Testis (tissue), 3 donors: ENCODE data around the gene ORC3. TPM values are rescaled to one million over a fixed set of nuclear protein-coding genes. Genes with fewer than 3 reads are reported as not detected.
"Not testable (repeated sequence)": the region's sequence is repeated elsewhere in the genome, so short reads cannot be mapped to it uniquely, and the experiment has no call there.

Experiments used
- DNase-seq: peaks from one replicate; pipeline ENCODE4 v3.0.0-alpha.2; 2019
- H3K27ac ChIP-seq, 2 donors: fragments of 200-600 bp; sonication (generic); one replicate each; pipeline ENCODE4 v1.5.1; 2019
- H3K27me3 ChIP-seq: fragments of 200-600 bp; sonication (generic); one replicate; pipeline ENCODE4 v1.5.1; 2019
- H3K36me3 ChIP-seq: fragments of 200-600 bp; sonication (generic); one replicate; pipeline ENCODE4 v1.5.1; 2017; ENCODE audit warnings: low read depth; ENCODE audit errors: missing control alignments
- H3K4me1 ChIP-seq: fragments of 200-600 bp; sonication (generic); one replicate; pipeline ENCODE4 v1.5.1; 2019
- H3K4me3 ChIP-seq, 2 donors: fragments of 200-600 bp; sonication (generic); one replicate each; pipeline ENCODE4 v1.5.1; 2017 to 2019
- H3K9me3 ChIP-seq: fragments of 200-600 bp; sonication (generic); one replicate; pipeline ENCODE4 v1.5.1; 2017
- CTCF ChIP-seq, 3 experiments: fragments of 450-650 bp in 2 of 3; fragments of 200-600 bp in 1 of 3; sonication (generic) in 1 of 3; IDR thresholded peaks; one replicate each; pipeline ENCODE4 v1.5.1; 2016 to 2019; ENCODE audit warnings: antibody characterized with exemption in 3 of 3, mild to moderate bottlenecking in 2 of 3, moderate library complexity in 1 of 3
- POLR2A ChIP-seq: fragments of 450-650 bp; IDR thresholded peaks from one replicate; pipeline ENCODE4 v1.6.1; 2017; ENCODE audit warnings: antibody characterized with exemption, mild to moderate bottlenecking, moderate library complexity
- WGBS, 2 donors: methylation state at CpG; one replicate each; pipeline ENCODE4 v1.1.5; 2018; 5-methylcytosine and 5-hydroxymethylcytosine counted together
- intact Hi-C: fragments of 100-400 bp; cut with DNase I; formaldehyde crosslinking; loops from one replicate; pipeline ENCODE4 v1.15.1; 2023; ENCODE audit warnings: low total_unique reads
- polyA plus RNA-seq: library from polyadenylated mRNA; stranded (reverse); fragments of 350-450 nt; fragmentation: Illumina TruSeq; extraction: RNeasy Lipid Tissue Mini Kit (QIAGEN cat#74804); gene quantifications from one replicate; pipeline ENCODE4 v1.2.3, GENCODE V29; 2014; ENCODE audit warnings: low read depth, low replicate concordance; ENCODE audit not compliant: insufficient read depth
- total RNA-seq, 2 donors: library from RNA; depleted of rRNA; stranded (reverse); fragments of >200 nt; gene quantifications; one replicate each; pipeline ENCODE4 v1.2.3, GENCODE V29; 2016

ORC3 gene
- total and polyA plus RNA-seq, 3 donors from 2014 or later, result 38.8 to 50.4 (median 40.5) TPM

- intact Hi-C loops, result no loop called here
- no peaks in the 10 kb centered on the region for H3K27me3 ChIP-seq
- TF ChIP-seq CTCF (IDR thresholded peaks at IDR 0.05), result no peak
- TF ChIP-seq POLR2A, result no peak
- no peak overlapping the region for H3K4me3 ChIP-seq
- DNase-seq, result no peak
- peaks cover 6% of the 10 kb centered on the region for H3K4me1 ChIP-seq
- no peaks in the 10 kb centered on the region for H3K36me3 ChIP-seq
- no peak overlapping the region for H3K27ac ChIP-seq
- 88 to 92% methylated on average over 3 of the region's 3 CpGs for WGBS, 2 donors
- H3K9me3 ChIP-seq, result no peaks in the 10 kb centered on the region
These were observed 116.4 kb downstream of the ORC3 start for GRCh38 chr6:87706187-87706966.

DNA sequence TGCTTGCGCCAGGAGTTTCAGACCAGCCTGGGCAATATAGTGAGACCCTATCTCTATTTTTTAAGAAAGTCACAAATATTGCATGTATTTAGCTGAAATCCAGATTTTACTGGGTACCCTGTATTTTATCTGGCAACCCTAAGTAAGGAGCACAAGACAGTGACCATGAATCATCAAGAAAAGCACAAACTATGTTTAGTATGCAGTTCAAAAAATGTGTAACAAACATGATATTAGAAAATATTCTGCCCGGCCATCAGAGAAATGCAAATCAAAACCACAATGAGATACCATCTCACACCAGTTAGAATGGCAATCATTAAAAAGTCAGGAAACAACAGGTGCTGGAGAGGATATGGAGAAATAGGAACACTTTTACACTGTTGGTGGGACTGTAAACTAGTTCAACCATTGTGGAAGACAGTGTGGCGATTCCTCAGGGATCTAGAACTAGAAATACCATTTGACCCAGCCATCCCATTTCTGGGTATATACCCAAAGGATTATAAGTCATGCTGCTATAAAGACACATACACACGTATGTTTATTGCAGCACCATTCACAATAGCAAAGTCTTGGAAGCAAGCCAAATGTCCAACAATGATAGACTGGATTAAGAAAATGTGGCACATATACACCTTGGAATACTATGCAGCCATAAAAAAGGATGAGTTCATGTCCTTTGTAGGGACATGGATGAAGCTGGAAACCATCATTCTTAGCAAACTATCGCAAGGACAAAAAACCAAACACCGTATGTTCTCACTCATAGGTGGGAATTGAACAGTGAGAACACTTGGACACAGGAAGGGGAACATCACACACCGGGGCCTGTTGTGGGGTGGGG lies 118.9 kb downstream of the ORC3 start:
- H3K27me3 ChIP-seq, H3K4me3 ChIP-seq, H3K9me3 ChIP-seq, intact Hi-C loops, H3K4me1 ChIP-seq, H3K27ac ChIP-seq, H3K36me3 ChIP-seq, DNase-seq: not testable (repeated sequence)
- WGBS, 2 donors, result 70 to 74% methylated on average over 7 of the region's 7 CpGs

DNA sequence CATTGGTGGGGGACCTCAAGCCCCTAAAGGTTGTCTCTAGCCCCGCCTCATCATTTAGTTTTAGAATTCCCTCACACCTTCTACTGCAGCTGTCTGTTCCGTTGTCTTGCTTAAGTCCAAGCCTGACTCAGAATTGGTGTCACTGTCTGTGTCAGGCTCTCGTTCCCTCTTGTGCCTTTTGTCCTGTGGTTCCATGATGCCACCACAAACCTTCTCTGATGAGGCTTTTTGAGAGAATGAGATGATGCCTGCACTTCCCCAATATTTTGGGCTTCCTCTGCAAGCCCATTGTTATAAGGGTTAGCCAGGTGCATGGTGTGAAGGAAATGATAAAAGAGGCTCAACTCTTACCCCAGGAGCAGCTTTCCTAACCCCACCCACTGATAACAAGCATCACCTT lies 120.2 kb downstream of the ORC3 start:
- intact Hi-C loops, result no loop called here

GRCh38 chr6:87712713-87713112 lies 122.8 kb downstream of the ORC3 start:
- H3K9me3 ChIP-seq, intact Hi-C loops, H3K27ac ChIP-seq, H3K27me3 ChIP-seq, H3K4me3 ChIP-seq, DNase-seq, H3K36me3 ChIP-seq, H3K4me1 ChIP-seq: not testable (repeated sequence)
- 86 to 95% methylated on average over 3 of the region's 3 CpGs for WGBS, 2 donors

More for the DNA sequence above, 120.2 kb downstream of the ORC3 start:
- no peak overlapping the region for H3K4me3 ChIP-seq
- H3K27ac ChIP-seq, result no peak overlapping the region
- H3K9me3 ChIP-seq, result no peaks in the 10 kb centered on the region
- DNase-seq, result no peak
- H3K36me3 ChIP-seq, result no peaks in the 10 kb centered on the region
- no peak for TF ChIP-seq CTCF (IDR thresholded peaks at IDR 0.05)
- no peak for TF ChIP-seq POLR2A
- 77 to 86% methylated on average over 3 of the region's 3 CpGs for WGBS, 2 donors
- H3K4me1 ChIP-seq, result no peaks in the 10 kb centered on the region
- H3K27me3 ChIP-seq, result no peaks in the 10 kb centered on the region

DNA sequence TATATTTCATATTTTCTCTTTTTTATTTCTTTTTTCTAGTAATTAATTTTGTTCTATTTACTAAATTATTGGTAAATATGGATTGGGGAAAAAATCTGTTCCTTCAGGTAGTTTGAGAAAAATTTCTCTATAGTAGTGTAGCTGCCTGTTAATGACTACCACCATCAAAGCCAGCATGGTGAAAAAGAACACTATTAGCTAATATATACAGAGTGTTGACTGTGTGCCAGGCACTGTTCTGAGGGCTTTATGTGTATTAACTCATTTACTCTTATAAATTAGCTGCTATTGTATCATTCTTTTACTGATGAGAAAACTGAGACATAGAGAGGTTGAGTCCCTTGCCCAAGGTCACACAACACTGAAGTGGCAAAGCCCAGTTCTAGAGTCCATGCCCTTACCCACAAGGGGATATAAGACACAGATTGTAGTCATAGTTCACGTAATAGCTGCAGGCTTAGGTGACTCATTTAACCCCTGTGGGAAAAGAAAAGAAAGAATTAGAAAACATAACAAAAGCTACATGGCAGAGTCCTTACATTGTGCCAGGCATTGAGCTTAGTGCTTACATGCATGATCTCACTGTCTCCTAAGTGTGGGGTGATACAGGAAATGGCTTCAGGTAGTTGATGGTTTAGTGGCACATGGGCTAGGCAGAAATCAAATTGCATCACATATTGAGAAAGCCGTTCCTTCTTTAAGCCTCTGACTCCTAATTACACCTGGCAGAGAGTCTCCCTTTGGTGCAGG lies 124.3 kb downstream of the ORC3 start:
- WGBS, 2 donors, result 81 to 85% methylated on average over 2 of the region's 2 CpGs
- DNase-seq, result no peak
- no peaks in the 10 kb centered on the region for H3K36me3 ChIP-seq

More for the DNA sequence above, 124.3 kb downstream of the ORC3 start:
- H3K27ac ChIP-seq, result no peak overlapping the region
- no peaks in the 10 kb centered on the region for H3K9me3 ChIP-seq
- H3K27me3 ChIP-seq, result no peaks in the 10 kb centered on the region
- H3K4me1 ChIP-seq, result no peaks in the 10 kb centered on the region
- TF ChIP-seq CTCF (IDR thresholded peaks at IDR 0.05), result no peak
- no peak for TF ChIP-seq POLR2A
- intact Hi-C loops, result no loop called here
- H3K4me3 ChIP-seq, result no peak overlapping the region

Other genes with a start within 250 kb of the ORC3 start
- gene C6orf163, start 245.3 kb upstream of the ORC3 start, total RNA-seq, result 10 to 100 TPM; 12.5 to 17.4 TPM
- 10.1 TPM for gene C6orf163, start 245.3 kb upstream of the ORC3 start, polyA plus RNA-seq
- gene CFAP206, start 182.2 kb upstream of the ORC3 start, total RNA-seq, result 10 to 100 TPM; 37.8 to 48.8 TPM
- gene CFAP206, start 182.2 kb upstream of the ORC3 start, polyA plus RNA-seq, result 116 TPM
- gene SLC35A1, start 117.2 kb upstream of the ORC3 start, total RNA-seq, result 10 to 100 TPM; 16.5 to 17.2 TPM
- 20.2 TPM for gene SLC35A1, start 117.2 kb upstream of the ORC3 start, polyA plus RNA-seq
- gene RARS2, start 148 bp upstream of the ORC3 start, total RNA-seq, result 10 to 100 TPM; 33.1 to 35.7 TPM
- gene RARS2, start 148 bp upstream of the ORC3 start, polyA plus RNA-seq, result 50.9 TPM
- 10 to 100 TPM; 72.5 to 73.5 TPM for gene AKIRIN2, start 112.1 kb downstream of the ORC3 start, total RNA-seq
- gene AKIRIN2, start 112.1 kb downstream of the ORC3 start, polyA plus RNA-seq, result 65.2 TPM